GM19328 (cell line): ENCODE measurements around the gene LY9.
A peak's percentile ranks its signal among the peaks of the same experiment; 100 is the strongest.

Experiments used
- ATAC-seq: cut with Tn5 transposase; IDR thresholded peaks from one replicate; pipeline ENCODE4 v1.9.1; 2021; ENCODE audit warnings: mild to moderate bottlenecking, moderate library complexity; ENCODE audit not compliant: unreplicated experiment

Gene LY9, protein sequence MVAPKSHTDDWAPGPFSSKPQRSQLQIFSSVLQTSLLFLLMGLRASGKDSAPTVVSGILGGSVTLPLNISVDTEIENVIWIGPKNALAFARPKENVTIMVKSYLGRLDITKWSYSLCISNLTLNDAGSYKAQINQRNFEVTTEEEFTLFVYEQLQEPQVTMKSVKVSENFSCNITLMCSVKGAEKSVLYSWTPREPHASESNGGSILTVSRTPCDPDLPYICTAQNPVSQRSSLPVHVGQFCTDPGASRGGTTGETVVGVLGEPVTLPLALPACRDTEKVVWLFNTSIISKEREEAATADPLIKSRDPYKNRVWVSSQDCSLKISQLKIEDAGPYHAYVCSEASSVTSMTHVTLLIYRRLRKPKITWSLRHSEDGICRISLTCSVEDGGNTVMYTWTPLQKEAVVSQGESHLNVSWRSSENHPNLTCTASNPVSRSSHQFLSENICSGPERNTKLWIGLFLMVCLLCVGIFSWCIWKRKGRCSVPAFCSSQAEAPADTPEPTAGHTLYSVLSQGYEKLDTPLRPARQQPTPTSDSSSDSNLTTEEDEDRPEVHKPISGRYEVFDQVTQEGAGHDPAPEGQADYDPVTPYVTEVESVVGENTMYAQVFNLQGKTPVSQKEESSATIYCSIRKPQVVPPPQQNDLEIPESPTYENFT

DNA sequence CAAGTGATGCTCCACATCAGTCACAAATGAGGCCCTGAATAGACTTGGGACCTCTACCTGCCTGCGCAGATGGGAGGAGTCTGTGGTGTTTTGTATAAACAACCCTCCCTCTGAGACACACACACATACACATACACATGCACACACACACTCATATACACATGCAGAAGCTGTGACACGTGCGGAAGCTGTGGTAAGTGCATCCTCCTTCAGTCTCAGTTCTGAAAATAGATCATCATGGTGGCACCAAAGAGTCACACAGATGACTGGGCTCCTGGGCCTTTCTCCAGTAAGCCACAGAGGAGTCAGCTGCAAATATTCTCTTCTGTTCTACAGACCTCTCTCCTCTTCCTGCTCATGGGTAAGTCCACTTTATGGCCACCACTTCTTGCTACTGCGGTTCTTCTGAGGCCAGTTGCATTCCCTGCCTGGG, at the start of gene LY9:
Gene LY9 (plus strand): TSS at position 224 of the 433 bp plus-strand sequence. CDS start 14 bp downstream, at position 238.
- peak; percentile 75 for ATAC-seq

DNA sequence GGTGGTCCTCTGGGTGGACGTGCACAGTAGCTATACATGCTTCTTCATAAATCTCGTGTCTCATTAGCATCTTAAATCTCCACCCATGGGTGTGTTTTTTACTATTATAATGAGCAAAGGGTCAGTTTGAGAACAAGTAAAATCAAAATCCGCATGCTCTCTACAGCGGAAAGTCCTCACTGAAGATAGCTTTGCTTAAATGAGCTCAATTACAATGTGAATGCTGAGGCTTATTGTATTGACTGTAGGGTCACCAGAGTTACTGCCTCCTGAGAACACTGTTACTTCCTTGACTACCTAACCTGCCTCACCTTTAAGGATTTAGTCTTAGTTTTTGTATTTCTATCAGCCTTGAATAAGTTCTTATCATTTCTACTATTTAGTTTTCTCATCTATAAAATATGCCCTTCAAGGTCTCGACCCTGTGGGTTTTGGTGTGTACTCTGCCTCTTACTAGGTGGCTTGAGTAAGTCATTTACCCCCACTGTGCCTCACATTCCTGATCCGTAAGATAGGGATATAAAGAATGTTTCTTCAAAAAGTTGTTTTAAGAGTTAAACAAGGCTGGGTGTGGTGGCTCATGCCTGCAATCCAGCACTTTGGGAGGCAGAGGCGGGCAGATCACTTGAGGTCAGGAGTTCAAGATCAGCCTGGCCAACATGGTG, 49.0 kb upstream of the LY9 start:
- ATAC-seq: no peak

DNA sequence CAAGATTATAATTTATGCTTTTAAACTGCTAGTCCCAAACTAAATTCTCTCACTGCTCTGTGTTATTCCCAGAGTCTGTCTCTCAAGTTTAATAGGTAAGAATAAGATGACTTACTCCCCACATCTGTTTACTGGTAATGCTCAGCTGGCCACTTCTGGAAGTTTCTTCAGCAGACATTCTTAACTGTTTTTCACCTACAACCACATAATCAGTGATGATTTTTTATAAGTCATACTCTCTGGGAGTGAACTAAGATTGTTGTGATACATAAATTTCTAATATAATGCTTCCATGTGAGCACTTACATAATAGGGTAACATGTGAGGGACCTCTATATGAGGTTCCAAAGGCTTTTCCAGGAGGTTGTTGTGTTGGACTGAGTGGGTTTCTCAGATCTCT, 48.3 kb upstream of the LY9 start:
- no peak for ATAC-seq

DNA sequence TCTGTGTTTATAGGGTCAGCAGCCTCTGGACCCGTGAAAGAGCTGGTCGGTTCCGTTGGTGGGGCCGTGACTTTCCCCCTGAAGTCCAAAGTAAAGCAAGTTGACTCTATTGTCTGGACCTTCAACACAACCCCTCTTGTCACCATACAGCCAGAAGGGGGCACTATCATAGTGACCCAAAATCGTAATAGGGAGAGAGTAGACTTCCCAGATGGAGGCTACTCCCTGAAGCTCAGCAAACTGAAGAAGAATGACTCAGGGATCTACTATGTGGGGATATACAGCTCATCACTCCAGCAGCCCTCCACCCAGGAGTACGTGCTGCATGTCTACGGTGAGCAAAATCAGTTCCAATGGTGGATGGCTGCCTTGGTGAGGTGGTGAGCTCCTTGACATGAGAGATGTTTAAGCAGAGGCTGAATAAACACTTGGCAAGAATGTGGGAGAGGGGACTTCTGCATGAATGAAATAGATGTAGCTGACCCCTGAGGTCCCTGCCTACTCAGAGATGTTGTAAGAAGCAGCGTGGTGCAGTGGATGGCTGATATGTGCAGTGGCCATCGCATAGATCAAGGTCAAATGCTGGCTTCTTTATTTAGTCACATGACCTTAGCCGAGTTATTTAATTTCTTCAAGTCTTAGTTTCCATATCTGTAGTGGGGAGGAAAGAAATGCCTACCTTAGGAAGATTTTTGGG, 47.6 kb upstream of the LY9 start:
- ATAC-seq: no peak

DNA sequence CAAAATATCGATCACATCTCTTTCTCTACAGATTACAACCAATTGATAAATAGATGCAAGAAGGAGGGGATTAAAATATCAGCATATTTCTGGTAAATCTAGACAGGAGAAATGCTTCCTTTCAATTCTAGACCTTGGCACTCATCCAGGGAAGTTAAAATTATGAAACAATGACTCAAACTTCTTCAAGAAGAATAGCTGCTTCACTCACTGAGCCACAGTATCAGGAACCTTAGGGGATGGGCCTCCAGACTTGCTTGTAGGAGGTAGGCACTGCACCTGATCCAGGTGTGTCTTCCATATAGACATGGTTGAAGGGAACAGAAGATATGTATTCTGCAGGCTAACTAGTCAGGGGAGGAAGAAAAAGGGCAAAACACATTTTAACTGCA, 47.1 kb upstream of the LY9 start:
- no peak for ATAC-seq

DNA sequence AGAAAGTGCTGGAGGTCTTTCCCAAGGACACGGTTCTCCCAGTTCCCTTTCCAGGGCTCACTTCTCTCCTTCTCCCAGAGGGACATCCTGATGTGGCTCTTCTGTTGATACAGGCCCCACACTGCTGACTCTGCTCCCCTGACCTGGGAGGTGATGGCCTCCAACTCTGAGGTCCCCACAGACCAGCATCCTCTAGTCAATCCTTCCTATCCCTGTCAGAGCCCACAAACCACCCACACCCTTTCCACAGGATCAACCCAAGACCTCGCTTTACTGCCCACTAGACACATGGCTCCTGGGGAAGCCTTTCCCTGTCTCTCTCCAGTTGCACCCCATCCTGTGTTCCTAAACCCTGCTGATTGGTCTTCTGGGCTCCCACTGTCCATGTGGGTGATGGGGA, 45.4 kb upstream of the LY9 start:
- ATAC-seq: no peak

DNA sequence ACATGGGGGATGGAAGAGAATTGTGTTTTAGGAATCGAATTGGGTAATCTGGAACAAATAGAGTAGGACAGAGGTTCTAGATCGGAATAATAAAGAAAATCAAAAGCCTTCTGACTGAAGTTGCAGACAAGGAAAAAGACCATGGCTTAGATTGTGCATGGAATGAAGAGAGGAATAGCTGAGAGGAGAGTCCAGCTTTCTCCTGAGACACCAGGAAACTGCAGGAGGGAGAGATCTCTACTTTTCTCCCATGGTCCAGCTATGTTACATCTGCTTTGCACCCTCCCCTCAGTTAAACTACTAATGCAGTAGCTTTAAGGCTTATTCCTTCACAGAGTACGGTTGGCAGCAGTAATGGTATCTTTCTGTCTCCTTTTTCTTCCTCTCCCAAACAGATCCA, 43.6 kb upstream of the LY9 start:
- no peak for ATAC-seq

DNA sequence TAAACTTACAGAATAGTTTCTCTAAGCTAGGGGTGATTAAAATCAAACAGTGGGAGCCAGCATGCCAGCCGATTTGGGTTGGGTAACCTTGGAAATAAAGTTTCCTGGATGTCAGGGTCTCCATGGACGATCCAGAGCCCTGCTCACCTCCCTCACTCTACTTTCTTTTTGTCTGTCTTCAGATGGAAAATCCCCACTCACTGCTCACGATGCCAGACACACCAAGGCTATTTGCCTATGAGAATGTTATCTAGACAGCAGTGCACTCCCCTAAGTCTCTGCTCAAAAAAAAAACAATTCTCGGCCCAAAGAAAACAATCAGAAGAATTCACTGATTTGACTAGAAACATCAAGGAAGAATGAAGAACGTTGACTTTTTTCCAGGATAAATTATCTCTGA, 43.0 kb upstream of the LY9 start:
- no peak for ATAC-seq

DNA sequence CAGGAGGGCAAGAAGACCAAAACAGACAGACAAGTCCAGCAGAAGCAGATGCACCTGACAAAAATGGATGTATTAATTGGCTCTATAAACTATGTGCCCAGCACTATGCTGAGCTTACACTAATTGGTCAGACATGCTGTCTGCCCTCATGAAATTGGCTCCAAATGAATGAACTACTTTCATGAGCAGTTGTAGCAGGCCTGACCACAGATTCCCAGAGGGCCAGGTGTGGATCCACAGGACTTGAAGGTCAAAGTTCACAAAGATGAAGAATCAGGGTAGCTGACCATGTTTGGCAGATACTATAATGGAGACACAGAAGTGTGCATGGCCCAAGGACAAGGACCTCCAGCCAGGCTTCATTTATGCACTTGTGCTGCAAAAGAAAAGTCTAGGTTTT, 42.4 kb upstream of the LY9 start:
- no peak for ATAC-seq

DNA sequence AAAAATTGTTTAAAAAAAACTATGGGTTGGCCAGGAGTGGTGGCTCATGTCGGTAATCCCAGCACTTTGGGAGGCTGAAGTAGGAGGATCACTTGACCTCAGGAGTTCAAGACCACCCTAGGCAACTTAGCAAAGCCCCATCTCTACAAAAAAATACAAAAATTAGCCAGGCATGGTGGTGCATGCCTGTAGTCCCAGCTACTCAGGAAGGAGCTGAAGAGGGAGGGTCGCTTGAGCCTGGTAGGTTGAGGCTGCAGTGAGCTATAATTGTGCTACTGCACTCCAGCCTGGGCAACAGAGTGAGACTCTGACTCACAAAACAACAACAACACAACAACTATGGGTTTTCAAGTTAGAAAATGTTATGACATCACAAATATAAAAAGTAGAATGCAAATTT, 40.5 kb upstream of the LY9 start:
- ATAC-seq: no peak

DNA sequence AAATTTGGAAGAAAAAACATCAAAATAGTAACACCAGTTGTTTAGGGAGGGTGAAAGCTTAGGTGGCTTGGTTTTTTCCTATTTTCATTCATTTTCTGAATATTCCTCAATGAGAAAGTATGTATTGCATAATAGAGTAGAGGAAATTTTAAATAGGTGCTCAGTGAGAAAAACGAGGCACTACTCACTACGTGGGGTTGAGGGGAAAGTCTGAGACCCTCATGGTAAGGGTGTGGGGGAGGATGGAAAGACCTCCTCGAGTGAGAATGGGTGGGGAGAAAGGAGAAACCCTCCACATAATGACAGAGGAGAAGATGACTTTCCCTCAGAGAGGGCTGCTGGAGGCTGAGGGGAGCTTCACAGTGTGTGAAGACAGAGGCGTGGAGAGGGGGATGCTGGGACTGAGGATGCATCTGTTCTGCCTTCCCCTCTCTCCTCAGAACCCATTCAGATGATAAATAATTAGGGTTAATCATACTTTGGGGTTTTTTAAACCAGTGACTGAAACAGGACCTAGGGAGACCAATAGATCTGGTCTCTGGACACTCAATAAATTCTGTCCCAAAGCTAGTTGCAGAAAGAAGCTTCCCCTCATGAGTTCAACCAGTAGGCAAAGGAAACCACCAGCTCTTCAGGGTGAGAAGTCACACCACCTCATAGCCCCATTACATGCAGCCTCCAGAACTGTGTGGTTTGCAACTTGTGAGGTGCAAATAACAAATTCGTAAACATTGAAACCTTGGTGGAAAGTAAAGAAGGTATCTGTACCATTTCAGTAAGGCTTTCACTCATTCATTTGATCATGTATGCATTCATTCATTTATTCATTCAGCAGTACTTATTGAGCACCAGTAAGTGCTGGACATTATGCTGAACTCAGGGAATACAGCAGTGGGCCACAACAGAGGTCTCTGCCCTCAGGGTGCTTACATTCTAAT, 39.8 kb upstream of the LY9 start:
- ATAC-seq: no peak

DNA sequence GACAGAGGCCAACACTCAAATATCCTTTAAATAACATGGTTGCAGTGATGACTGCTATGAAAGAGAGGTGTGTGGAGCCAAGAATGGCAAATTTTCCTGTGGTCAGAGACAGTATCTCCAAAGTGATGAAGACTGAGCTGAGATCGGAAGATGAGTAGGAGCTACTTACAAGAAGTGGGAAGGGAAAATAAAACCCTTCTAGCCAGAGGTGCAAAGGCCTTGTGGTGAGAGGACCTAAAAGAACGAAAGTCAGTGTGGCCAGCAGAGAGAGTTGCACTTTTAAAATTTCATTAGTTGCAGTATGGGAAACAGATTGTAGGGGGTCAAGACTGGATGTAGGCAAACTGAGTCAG, 39.1 kb upstream of the LY9 start:
- ATAC-seq: no peak

DNA sequence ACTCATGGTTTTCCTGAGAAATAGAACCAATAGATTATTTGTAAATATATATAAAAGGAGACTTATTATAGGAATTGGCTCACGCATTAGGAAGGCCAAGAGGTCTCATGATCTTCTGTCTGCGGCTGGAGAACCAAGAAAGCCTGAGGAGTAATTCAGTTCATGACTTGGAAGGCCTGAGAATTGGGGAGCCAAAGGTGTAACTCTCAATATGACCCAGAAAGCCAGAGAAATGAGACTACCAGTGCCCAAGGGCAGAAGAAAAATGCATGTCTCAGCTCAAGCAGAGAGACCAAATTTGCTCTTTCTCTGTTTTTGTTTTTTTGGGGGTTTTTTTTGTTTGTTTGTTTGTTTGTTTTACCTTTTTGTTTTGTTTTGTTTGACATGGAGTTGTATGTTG, 37.5 kb upstream of the LY9 start:
- ATAC-seq: no peak

DNA sequence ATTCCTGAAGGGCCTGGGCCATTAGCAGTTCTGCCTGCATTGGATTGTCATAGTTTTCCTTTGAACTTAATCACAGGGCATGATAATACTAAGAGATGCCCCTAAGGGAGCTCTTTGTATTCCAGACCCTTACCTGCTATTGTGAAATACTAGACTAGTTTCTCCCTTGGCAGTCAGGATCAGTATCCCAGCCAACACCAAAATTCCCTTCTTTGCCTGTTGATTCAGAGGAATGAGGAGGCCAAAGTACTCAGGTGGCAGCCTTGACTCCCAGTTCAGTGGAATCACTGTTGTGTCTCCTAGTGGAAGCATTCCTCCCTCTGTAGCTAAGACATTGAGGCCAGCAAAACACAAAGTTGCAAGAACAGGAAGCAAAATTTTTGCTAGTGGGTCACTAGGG, 36.2 kb upstream of the LY9 start:
- ATAC-seq: no peak

DNA sequence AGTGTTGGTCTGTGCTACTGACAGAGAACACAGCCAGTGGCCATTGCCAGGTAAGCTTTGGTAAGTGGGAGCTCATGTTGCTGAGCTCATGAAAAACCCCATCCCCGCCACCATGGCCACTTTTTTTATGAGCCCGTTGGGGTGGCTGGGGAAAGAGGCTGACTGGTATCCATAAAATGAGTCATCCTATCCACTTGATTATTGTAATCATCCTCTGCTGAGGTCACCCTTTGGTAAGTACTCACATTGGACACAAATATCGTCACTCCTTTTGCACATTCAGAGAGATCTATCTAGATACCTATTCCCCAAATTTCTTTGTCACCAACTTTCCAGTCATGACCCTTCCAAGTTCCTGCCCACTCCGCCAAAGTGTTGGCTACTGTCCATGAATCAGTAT, 34.9 kb upstream of the LY9 start:
- ATAC-seq: no peak

DNA sequence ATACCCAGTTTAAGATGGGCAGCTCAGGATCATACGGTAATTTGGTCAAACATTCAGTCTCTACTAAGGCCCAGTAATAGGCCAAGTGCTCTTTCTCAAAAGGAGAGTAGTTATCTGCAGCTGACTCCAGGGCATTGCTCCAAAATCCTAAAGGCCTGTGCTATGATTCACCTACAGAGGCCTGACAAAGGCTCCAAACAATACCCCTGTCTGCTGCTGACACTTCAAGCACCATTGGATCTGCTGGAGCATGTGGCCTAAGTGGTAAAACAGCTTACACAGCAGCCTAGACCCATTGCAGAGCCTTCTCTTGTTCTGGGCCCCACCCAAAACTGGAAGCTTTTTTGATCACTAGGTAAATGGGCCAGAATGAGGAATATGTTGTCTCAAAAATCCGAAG, 34.1 kb upstream of the LY9 start:
- no peak for ATAC-seq

DNA sequence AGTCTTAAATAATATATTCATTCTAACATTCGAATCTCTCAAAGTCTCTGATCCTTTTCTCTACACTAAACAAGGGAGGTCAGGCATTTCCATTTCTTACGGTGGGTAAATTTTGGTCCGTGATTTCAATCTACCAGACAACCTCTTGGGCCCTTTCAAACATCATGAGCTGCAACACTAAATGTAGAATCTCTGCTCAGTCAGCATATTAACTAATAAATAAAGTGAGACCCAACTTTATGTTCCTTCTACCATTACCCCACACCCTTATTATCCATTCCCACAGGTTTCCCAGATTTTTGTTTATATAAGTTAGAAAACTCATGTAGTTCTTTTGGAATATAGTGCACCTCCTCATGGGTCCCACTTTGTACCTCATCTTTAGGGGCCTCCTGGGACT, 32.0 kb upstream of the LY9 start:
- ATAC-seq: no peak

DNA sequence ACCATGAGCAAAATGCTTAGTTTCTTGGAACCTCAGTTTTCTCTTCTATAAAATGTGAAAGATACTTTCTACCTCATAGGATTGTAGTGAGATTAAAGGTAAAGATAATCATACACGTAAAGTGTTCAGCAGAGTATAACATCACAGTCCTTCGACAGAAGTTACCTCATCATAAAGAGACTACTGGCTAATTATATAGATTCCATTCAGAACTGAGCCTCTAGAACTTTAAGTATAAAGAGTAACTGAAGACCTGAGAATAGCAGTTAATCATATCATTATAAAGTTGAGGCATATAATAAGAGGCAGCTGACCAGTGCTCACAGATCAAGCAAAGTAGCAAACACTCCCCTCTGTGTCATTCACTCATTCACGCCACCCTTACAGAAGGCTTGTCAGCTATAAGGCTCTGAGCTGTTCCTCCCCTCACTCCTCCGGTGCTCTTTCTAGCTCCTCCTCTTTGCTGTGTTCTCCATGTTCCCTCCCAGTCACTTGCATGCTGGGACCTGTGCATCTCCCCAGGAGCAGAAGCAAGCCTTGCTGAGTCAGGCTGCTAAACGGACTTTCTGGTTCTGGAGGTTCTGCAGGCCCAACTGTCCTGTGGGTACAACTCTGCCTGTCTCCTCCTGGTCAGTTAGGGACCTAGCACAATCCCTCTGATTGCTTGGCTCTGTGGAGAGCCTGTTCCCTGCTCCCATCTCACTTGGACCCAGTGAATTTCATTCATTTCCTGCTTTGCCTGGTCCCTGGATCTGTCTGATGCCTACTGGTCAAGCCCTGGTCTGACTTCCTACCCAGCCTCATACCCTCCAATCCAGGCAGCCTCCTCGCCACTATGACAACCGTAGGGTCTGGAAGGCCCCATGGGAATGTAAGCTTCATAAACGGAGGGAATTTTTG, 28.3 kb upstream of the LY9 start:
- peak; percentile 61 for ATAC-seq

DNA sequence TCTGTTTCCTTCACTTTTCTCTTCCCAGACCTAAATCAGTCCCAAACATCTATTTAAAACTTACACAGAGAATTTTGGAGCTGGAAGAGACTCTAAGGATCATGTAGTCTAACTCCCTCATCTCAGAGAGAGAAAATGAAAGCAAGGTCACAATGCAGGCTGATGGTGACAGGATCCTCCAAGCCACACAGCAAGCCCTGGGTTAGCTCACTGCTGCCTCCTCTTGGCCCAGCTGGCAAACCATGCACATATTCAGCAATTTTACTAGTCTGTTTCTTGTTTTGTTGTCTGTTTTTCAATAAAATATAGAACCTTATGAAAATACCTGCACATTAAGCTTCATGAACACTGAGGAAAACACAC, 27.7 kb upstream of the LY9 start:
- peak; percentile 68 for ATAC-seq

DNA sequence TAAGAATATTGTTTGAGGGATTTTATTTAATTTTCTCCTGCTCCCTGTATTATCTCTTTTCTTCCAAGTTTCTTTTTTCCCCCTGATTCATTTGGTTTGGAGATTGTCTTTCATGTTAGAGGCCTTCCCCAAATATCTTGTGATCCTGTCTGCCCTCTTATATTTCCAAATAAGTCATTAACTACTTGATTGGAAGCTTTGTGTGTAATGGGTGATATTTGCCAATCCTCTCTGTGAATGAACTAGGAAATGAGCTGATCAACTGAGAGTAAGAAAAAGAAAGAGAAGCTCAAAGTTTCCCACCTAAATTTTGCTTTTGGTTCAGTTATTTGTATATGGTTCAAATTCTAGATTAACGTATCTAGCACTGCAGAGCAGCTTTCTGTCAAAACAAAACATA, 23.6 kb upstream of the LY9 start:
- ATAC-seq: no peak
